Measurements from ENCODE around the gene DRAXIN.

Gene DRAXIN

GRCh38 chr1:11706292-11706691 lies 14.8 kb downstream of the DRAXIN start:
- Histone ChIP-seq H3F3A (ENCODE audit: insufficient read depth, low read length) (no peaks in the 10 kb centered on the region), H3K9me2 (replicated peaks; ENCODE audit: insufficient read depth, low read length) (no peaks in the 10 kb centered on the region), H3K79me2 (ENCODE audit: low read length) (no peaks in the 10 kb centered on the region), H3K36me3 (replicated peaks; ENCODE audit: insufficient read depth, low read length) (no peaks in the 10 kb centered on the region), H4K20me1 (ENCODE audit: insufficient read depth, low read length) (no peaks in the 10 kb centered on the region), H3K4me3 (ENCODE audit: low read length) (no peak overlapping the region), H3K9ac (ENCODE audit: low read length) (no peak overlapping the region), H3K4me1 (ENCODE audit: low read length) (no peaks in the 10 kb centered on the region), H3K27me3 (replicated peaks; ENCODE audit: insufficient read depth, low read length) (peaks cover 93% of the 10 kb centered on the region), H3K4me2 (ENCODE audit: low read depth, low read length) (no peak overlapping the region), H2AFZ (ENCODE audit: low read length) (no peak overlapping the region), H3K9me3 (replicated peaks; ENCODE audit: insufficient read depth, low read length) (no peaks in the 10 kb centered on the region), H3K27ac (ENCODE audit: low read length) (no peak overlapping the region)
- TF ChIP-seq, protein P1, sequence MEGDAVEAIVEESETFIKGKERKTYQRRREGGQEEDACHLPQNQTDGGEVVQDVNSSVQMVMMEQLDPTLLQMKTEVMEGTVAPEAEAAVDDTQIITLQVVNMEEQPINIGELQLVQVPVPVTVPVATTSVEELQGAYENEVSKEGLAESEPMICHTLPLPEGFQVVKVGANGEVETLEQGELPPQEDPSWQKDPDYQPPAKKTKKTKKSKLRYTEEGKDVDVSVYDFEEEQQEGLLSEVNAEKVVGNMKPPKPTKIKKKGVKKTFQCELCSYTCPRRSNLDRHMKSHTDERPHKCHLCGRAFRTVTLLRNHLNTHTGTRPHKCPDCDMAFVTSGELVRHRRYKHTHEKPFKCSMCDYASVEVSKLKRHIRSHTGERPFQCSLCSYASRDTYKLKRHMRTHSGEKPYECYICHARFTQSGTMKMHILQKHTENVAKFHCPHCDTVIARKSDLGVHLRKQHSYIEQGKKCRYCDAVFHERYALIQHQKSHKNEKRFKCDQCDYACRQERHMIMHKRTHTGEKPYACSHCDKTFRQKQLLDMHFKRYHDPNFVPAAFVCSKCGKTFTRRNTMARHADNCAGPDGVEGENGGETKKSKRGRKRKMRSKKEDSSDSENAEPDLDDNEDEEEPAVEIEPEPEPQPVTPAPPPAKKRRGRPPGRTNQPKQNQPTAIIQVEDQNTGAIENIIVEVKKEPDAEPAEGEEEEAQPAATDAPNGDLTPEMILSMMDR (IDR thresholded peaks at IDR 0.05; ENCODE audit: low read length) = no peak
- no peak for TF ChIP-seq EZH2 (optimal IDR thresholded peaks at IDR 0.05; ENCODE audit: low read depth, low read length)
- TF ChIP-seq EZH2phosphoT487 (IDR thresholded peaks at IDR 0.05; ENCODE audit: low read length) = no peak
- DNase-seq = no peak

DNA sequence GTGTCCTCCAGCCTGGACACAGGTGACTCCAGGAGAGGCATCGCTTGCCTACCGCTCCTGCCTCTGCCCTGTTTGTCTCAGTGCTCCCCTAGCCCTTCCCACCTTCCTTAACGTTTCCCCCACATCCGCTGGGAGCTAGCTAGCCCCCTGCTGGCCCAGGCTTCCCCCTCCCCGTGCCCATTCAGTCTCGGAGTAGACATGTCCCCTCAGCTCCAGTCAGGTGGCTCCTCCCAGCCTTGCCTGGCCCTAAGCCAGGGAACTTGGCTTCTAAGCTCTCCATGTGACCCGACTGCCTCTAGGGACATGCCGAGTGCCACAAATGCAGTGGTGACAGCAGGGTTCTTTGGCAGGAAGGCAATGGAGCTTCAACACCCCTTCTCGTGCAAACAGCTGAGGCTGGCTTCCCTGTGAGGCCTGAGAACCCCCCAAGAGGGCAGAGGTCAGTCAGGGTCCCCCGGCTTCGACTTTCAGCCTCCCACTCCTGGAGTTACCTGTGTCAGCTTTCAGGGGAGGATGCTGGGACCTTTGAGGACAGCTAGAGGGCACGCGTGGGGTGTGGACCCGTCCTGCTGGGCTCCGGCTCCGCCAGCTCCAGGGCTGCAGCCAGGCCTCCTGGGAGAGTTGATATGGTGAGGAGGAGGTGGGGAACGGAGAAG lies 16.2 kb downstream of the DRAXIN start:
- Histone ChIP-seq H3K36me3 (replicated peaks; ENCODE audit: insufficient read depth, low read length) (no peaks in the 10 kb centered on the region), H3K9me2 (replicated peaks; ENCODE audit: insufficient read depth, low read length) (no peaks in the 10 kb centered on the region), H2AFZ (ENCODE audit: low read length) (no peak overlapping the region), H3K9ac (ENCODE audit: low read length) (no peak overlapping the region), H3F3A (ENCODE audit: insufficient read depth, low read length) (no peaks in the 10 kb centered on the region), H4K20me1 (ENCODE audit: insufficient read depth, low read length) (no peaks in the 10 kb centered on the region), H3K9me3 (replicated peaks; ENCODE audit: insufficient read depth, low read length) (no peaks in the 10 kb centered on the region), H3K27me3 (replicated peaks; ENCODE audit: insufficient read depth, low read length) (peaks cover 92% of the 10 kb centered on the region), H3K79me2 (ENCODE audit: low read length) (no peaks in the 10 kb centered on the region), H3K4me1 (ENCODE audit: low read length) (no peaks in the 10 kb centered on the region), H3K4me2 (ENCODE audit: low read depth, low read length) (no peak overlapping the region), H3K27ac (ENCODE audit: low read length) (no peak overlapping the region), H3K4me3 (ENCODE audit: low read length) (no peak overlapping the region)
- no peak for DNase-seq
- TF ChIP-seq, protein P1 (IDR thresholded peaks at IDR 0.05; ENCODE audit: low read length) = no peak
- TF ChIP-seq EZH2 (optimal IDR thresholded peaks at IDR 0.05; ENCODE audit: low read depth, low read length) (no peak), EZH2phosphoT487 (IDR thresholded peaks at IDR 0.05; ENCODE audit: low read length) (no peak)

DNA sequence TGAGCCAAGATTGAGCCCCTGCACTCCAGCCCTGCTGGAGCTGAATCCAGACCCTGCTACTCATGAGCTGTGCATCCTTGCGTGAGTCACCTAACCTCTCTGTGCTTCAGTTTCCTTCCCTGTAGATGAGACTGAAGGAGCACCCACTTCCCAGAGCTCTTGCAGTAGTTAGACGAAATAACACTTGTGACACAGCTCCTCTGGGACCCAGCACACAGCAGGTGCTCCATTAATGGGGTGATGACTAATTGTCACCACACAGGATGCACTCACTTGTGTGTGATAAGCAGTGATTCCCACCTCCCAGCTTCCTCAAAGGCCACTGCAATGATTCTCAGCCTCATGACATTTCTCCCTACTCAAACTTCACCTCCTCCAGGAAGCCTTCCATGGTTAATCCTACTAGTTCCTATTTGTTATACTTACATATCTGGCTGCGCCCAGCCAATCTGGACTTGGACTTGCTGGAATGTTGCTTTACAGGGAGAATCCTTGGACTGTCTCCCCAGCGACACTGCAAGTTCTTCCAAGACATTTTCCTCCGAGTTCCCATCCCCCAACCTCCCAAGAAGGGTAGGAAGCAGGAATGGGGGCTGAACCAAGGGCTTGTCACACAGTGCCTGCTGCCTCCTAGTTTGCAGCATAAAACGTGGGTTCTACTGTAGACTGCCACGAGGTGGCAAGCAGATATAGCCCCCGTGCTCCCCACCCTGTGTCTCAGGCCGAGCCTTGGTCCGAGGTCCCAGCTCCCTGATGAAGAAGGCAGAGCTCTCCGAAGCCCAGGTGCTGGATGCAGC lies 17.2 kb downstream of the DRAXIN start:
- TF ChIP-seq, protein P1 (IDR thresholded peaks at IDR 0.05; ENCODE audit: low read length) = no peak
- TF ChIP-seq EZH2phosphoT487 (IDR thresholded peaks at IDR 0.05; ENCODE audit: low read length) (no peak), EZH2 (optimal IDR thresholded peaks at IDR 0.05; ENCODE audit: low read depth, low read length) (no peak)
- no peaks in the 10 kb centered on the region for H4K20me1 ChIP-seq (ENCODE audit: insufficient read depth, low read length)

More for the DNA sequence above, 17.2 kb downstream of the DRAXIN start:
- no peaks in the 10 kb centered on the region for H3K36me3 ChIP-seq (replicated peaks; ENCODE audit: insufficient read depth, low read length)
- no peaks in the 10 kb centered on the region for H3K9me2 ChIP-seq (replicated peaks; ENCODE audit: insufficient read depth, low read length)
- no peak overlapping the region for H3K4me2 ChIP-seq (ENCODE audit: low read depth, low read length)
- no peak overlapping the region for H3K9ac ChIP-seq (ENCODE audit: low read length)
- H2AFZ ChIP-seq (ENCODE audit: low read length) = no peak overlapping the region
- no peaks in the 10 kb centered on the region for H3F3A ChIP-seq (ENCODE audit: insufficient read depth, low read length)
- H3K4me1 ChIP-seq (ENCODE audit: low read length) = no peaks in the 10 kb centered on the region
- H3K9me3 ChIP-seq (replicated peaks; ENCODE audit: insufficient read depth, low read length) = no peaks in the 10 kb centered on the region
- no peaks in the 10 kb centered on the region for H3K79me2 ChIP-seq (ENCODE audit: low read length)
- no peak for DNase-seq
- H3K4me3 ChIP-seq (ENCODE audit: low read length) = no peak overlapping the region
- H3K27me3 ChIP-seq (replicated peaks; ENCODE audit: insufficient read depth, low read length) = peaks cover 90% of the 10 kb centered on the region
- H3K27ac ChIP-seq (ENCODE audit: low read length) = no peak overlapping the region

Measured in MM.1S (cell line).